CD4-positive, alpha-beta memory T cell (primary cell): ENCODE measurements around the gene FLNC. TPM values are rescaled to one million over a fixed set of nuclear protein-coding genes. Genes with fewer than 3 reads are reported as not detected.

Experiments
- CTCF ChIA-PET: fragments of 350-600 bp; sonication (Branson Sonifier 250); formaldehyde crosslinking; loops from one replicate; lab custom pipeline; 2021; ENCODE audit warnings: inconsistent platforms; ENCODE audit not compliant: partially characterized antibody; lab: Charles Lee
- POLR2A ChIA-PET: fragments of 350-600 bp; sonication (Branson Sonifier 250); formaldehyde crosslinking; loops from one replicate; lab custom pipeline; 2021; ENCODE audit not compliant: partially characterized antibody; lab: Charles Lee
- DNase-seq, 5 donors: peaks; one replicate each; pipeline versions ENCODE4 v3.0.0 to v3.0.0-alpha.2; 2020 to 2022; ENCODE audit warnings: mixed read lengths in 1 of 5
- H3K27ac ChIP-seq: one replicate; pipeline ENCODE4 v1.7.0; 2013; ENCODE audit warnings: low read depth, low read length
- H3K27me3 ChIP-seq: 2 replicates; pipeline ENCODE4 v1.7.0; 2013; ENCODE audit warnings: mild to moderate bottlenecking, low read length, moderate library complexity; ENCODE audit not compliant: insufficient read depth
- H3K36me3 ChIP-seq: 2 replicates; pipeline ENCODE4 v1.7.0; 2013; ENCODE audit warnings: mild to moderate bottlenecking, low read length, moderate library complexity; ENCODE audit not compliant: insufficient read depth
- H3K4me1 ChIP-seq: 2 replicates; pipeline ENCODE4 v1.7.0; 2013; ENCODE audit warnings: mild to moderate bottlenecking, low read length, moderate library complexity; ENCODE audit not compliant: insufficient read depth
- H3K4me3 ChIP-seq, 2 donors: one replicate each; pipeline ENCODE4 v1.7.0; 2013; ENCODE audit warnings: low read length in 2 of 2, mild to moderate bottlenecking in 1 of 2
- H3K9me3 ChIP-seq, 2 donors: one replicate each; pipeline ENCODE4 v1.7.0; 2013; ENCODE audit warnings: low read length in 2 of 2, control low read depth in 1 of 2; ENCODE audit not compliant: control insufficient read depth in 1 of 2
- H3K27ac Mint-ChIP-seq, 7 donors: one replicate each; pipeline ENCODE4 v1.8.0; 2020 to 2021; ENCODE audit warnings: mixed read lengths in 7 of 7, mild to moderate bottlenecking in 6 of 7, inconsistent platforms in 3 of 7, moderate library complexity in 3 of 7
- H3K27me3 Mint-ChIP-seq, 2 donors: one replicate each; pipeline ENCODE4 v1.8.0; 2020 to 2021; ENCODE audit warnings: mixed read lengths in 2 of 2
- H3K36me3 Mint-ChIP-seq, 2 donors: one replicate each; pipeline ENCODE4 v1.8.0; 2020 to 2021; ENCODE audit warnings: mixed read lengths in 2 of 2, inconsistent platforms in 1 of 2, mild to moderate bottlenecking in 1 of 2
- H3K4me1 Mint-ChIP-seq, 4 donors: one replicate each; pipeline ENCODE4 v1.8.0; 2020 to 2021; ENCODE audit warnings: mixed read lengths in 4 of 4, mild to moderate bottlenecking in 1 of 4
- H3K4me3 Mint-ChIP-seq, 8 donors: one replicate each; pipeline ENCODE4 v1.8.0; 2020 to 2021; ENCODE audit warnings: mixed read lengths in 8 of 8, mild to moderate bottlenecking in 7 of 8, moderate library complexity in 6 of 8, inconsistent platforms in 3 of 8
- H3K9me3 Mint-ChIP-seq, 8 donors: one replicate each; pipeline ENCODE4 v1.8.0; 2020 to 2021; ENCODE audit warnings: mixed read lengths in 8 of 8, mild to moderate bottlenecking in 5 of 8, inconsistent platforms in 3 of 8, moderate library complexity in 1 of 8
- intact Hi-C: fragments of 100-400 bp; cut with micrococcal nuclease; formaldehyde crosslinking; loops from one replicate; pipeline ENCODE4 v1.15.1; 2023
- polyA plus RNA-seq, 2 donors: library from polyadenylated mRNA; unstranded; fragments of 300-500 nt; fragmentation: Illumina TruSeq; gene quantifications; one replicate each; pipeline ENCODE4 v1.2.3, GENCODE V29; 2021
- total RNA-seq, 2 experiments: library from RNA; stranded (reverse); gene quantifications; one replicate each; pipeline ENCODE4 v1.2.3, GENCODE V29; 2021

The FLNC gene
- total and polyA plus RNA-seq, 4 experiments from 2014 or later = 0.06 TPM; not detected in 3

- Mint-ChIP-seq H3K4me3 (no peak overlapping the region), H3K9me3 (no peaks in the 10 kb centered on the region), H3K27ac (peak overlapping the region in 1 of 7 donors; percentile 35), H3K36me3 (no peaks in the 10 kb centered on the region), H3K27me3 (peaks cover 2 to 3% of the 10 kb centered on the region in 2 donors), H3K4me1 (peaks cover 0 to 4% (median 0%) of the 10 kb centered on the region in 4 donors)
- Histone ChIP-seq H3K27ac (no peak overlapping the region), H3K27me3 (no peaks in the 10 kb centered on the region), H3K9me3 (no peaks in the 10 kb centered on the region), H3K4me3 (no peak overlapping the region), H3K36me3 (no peaks in the 10 kb centered on the region), H3K4me1 (no peaks in the 10 kb centered on the region)
- no peak for DNase-seq
- intact Hi-C loops = no loop called here
- ChIA-PET CTCF (no interaction called here), POLR2A (no interaction called here)
These were observed 7.3 kb downstream of the FLNC start for GRCh38 chr7:128837521-128837921.

GRCh38 chr7:128838109-128838779 lies 8.0 kb downstream of the FLNC start:
- H3K4me1 Mint-ChIP-seq = peaks cover 0 to 4% (median 0%) of the 10 kb centered on the region in 4 donors
- CTCF ChIA-PET = no interaction called here

GRCh38 chr7:128838981-128839731 lies 8.9 kb downstream of the FLNC start:
- intact Hi-C loops = no loop called here
- Mint-ChIP-seq H3K9me3 (no peaks in the 10 kb centered on the region), H3K4me1 (peaks cover 0 to 4% (median 0%) of the 10 kb centered on the region in 4 donors), H3K36me3 (no peaks in the 10 kb centered on the region), H3K27ac (no peak overlapping the region), H3K4me3 (no peak overlapping the region), H3K27me3 (peaks cover 0 to 3% of the 10 kb centered on the region in 2 donors)
- Histone ChIP-seq H3K9me3 (no peaks in the 10 kb centered on the region), H3K27ac (no peak overlapping the region), H3K4me3 (no peak overlapping the region), H3K27me3 (no peaks in the 10 kb centered on the region), H3K36me3 (no peaks in the 10 kb centered on the region), H3K4me1 (no peaks in the 10 kb centered on the region)
- ChIA-PET CTCF (interaction anchor here (5.2 kb wide), 1 partner anchor 43 kb away, joined by 68 read pairs; no protein-coding TSS in a partner anchor), POLR2A (no interaction called here)
- no peak for DNase-seq

More at GRCh38 chr7:128838109-128838779, 8.0 kb downstream of the FLNC start:
- no peaks in the 10 kb centered on the region for H3K27me3 ChIP-seq
- H3K27ac Mint-ChIP-seq = no peak overlapping the region
- H3K36me3 ChIP-seq = no peaks in the 10 kb centered on the region
- H3K4me1 ChIP-seq = no peaks in the 10 kb centered on the region
- DNase-seq = no peak
- intact Hi-C loops = no loop called here
- POLR2A ChIA-PET = no interaction called here
- H3K9me3 Mint-ChIP-seq = no peaks in the 10 kb centered on the region
- H3K4me3 Mint-ChIP-seq = no peak overlapping the region
- no peak overlapping the region for H3K27ac ChIP-seq
- H3K9me3 ChIP-seq = no peaks in the 10 kb centered on the region
- peaks cover 2 to 3% of the 10 kb centered on the region in 2 donors for H3K27me3 Mint-ChIP-seq
- H3K4me3 ChIP-seq = no peak overlapping the region
- H3K36me3 Mint-ChIP-seq = no peaks in the 10 kb centered on the region

GRCh38 chr7:128839751-128840177 lies 9.6 kb downstream of the FLNC start:
- H3K4me1 ChIP-seq = no peaks in the 10 kb centered on the region
- H3K9me3 ChIP-seq = no peaks in the 10 kb centered on the region
- H3K27me3 ChIP-seq = no peaks in the 10 kb centered on the region
- Mint-ChIP-seq H3K27ac (no peak overlapping the region), H3K4me1 (peaks cover 0 to 4% (median 0%) of the 10 kb centered on the region in 4 donors), H3K9me3 (no peaks in the 10 kb centered on the region), H3K36me3 (no peaks in the 10 kb centered on the region), H3K27me3 (peaks cover 0 to under 1% of the 10 kb centered on the region in 2 donors), H3K4me3 (no peak overlapping the region)
- ChIA-PET POLR2A (no interaction called here), CTCF (interaction anchor here (5.2 kb wide), 1 partner anchor 43 kb away, joined by 68 read pairs; no protein-coding TSS in a partner anchor)
- no peak overlapping the region for H3K4me3 ChIP-seq
- H3K27ac ChIP-seq = no peak overlapping the region
- no peak for DNase-seq
- intact Hi-C loops = no loop called here
- no peaks in the 10 kb centered on the region for H3K36me3 ChIP-seq

- ChIA-PET CTCF (interaction anchor here (0.9 to 5.2 kb wide), 4 partner anchors 9 to 42 kb away, joined by 3 to 68 read pairs (median 3); no protein-coding TSS in a partner anchor), POLR2A (no interaction called here)
- Histone ChIP-seq H3K4me1 (no peaks in the 10 kb centered on the region), H3K9me3 (no peaks in the 10 kb centered on the region), H3K27me3 (no peaks in the 10 kb centered on the region), H3K4me3 (no peak overlapping the region), H3K27ac (no peak overlapping the region), H3K36me3 (no peaks in the 10 kb centered on the region)
- no peak for DNase-seq
- intact Hi-C loops = no loop called here
- H3K27ac Mint-ChIP-seq = peak overlapping the region in 1 of 7 donors; percentile 17
- H3K4me3 Mint-ChIP-seq = no peak overlapping the region
- H3K27me3 Mint-ChIP-seq = no peaks in the 10 kb centered on the region
- H3K36me3 Mint-ChIP-seq = no peaks in the 10 kb centered on the region
- H3K9me3 Mint-ChIP-seq = no peaks in the 10 kb centered on the region
- H3K4me1 Mint-ChIP-seq = peaks cover 0 to 4% (median 0%) of the 10 kb centered on the region in 4 donors
These were observed 10.3 kb downstream of the FLNC start for GRCh38 chr7:128840326-128841170.

GRCh38 chr7:128841171-128841690 lies 11.0 kb downstream of the FLNC start:
- Mint-ChIP-seq H3K27ac (peak overlapping the region in 2 of 7 donors; percentile 17 to 29), H3K36me3 (no peaks in the 10 kb centered on the region), H3K4me3 (no peak overlapping the region), H3K9me3 (no peaks in the 10 kb centered on the region), H3K4me1 (peaks cover 0 to 4% (median 0%) of the 10 kb centered on the region in 4 donors), H3K27me3 (no peaks in the 10 kb centered on the region)
- peak in 4 of 5 donors; percentile 13 to 41 (median 32) for DNase-seq
- Histone ChIP-seq H3K4me3 (no peak overlapping the region), H3K36me3 (no peaks in the 10 kb centered on the region), H3K4me1 (no peaks in the 10 kb centered on the region), H3K27me3 (no peaks in the 10 kb centered on the region), H3K9me3 (no peaks in the 10 kb centered on the region), H3K27ac (no peak overlapping the region)
- intact Hi-C loops = no loop called here
- ChIA-PET POLR2A (no interaction called here), CTCF (interaction anchor here (0.9 to 5.2 kb wide), 4 partner anchors 9 to 41 kb away, joined by 3 to 68 read pairs (median 3); no protein-coding TSS in a partner anchor)
